NCI-H748 (cell line): ENCODE measurements around the gene FLNA.
"Not testable (repeated sequence)": the region's sequence is repeated elsewhere in the genome, so short reads cannot be mapped to it uniquely, and the experiment has no call there.

Experiments used
- DNase-seq: peaks from one replicate; lab custom pipeline; 2025; ENCODE audit not compliant: unreplicated experiment; lab: John Stamatoyannopoulos, UW

FLNA gene

GRCh38 chrX:154309041-154309775, 65.2 kb downstream of the FLNA start:
- no peak for DNase-seq

GRCh38 chrX:154308108-154308946, 66.1 kb downstream of the FLNA start:
- DNase-seq = peak; percentile 48

- DNase-seq = no peak
Measured at GRCh38 chrX:154307202-154307601, 67.2 kb downstream of the FLNA start.

GRCh38 chrX:154305541-154306205, 68.8 kb downstream of the FLNA start:
- DNase-seq = no peak

- DNase-seq = no peak
Measured at GRCh38 chrX:154304846-154305245, 69.6 kb downstream of the FLNA start.

GRCh38 chrX:154303476-154303875, 71.0 kb downstream of the FLNA start:
- no peak for DNase-seq

GRCh38 chrX:154302998-154303397, 71.4 kb downstream of the FLNA start:
- not testable (repeated sequence) for DNase-seq

- no peak for DNase-seq
Measured at GRCh38 chrX:154300816-154301215, 73.6 kb downstream of the FLNA start.
